ENCODE data around the gene OR2M7. TPM values are rescaled to one million over a fixed set of nuclear protein-coding genes. Genes with fewer than 3 reads are reported as not detected.

OR2M7 gene, protein sequence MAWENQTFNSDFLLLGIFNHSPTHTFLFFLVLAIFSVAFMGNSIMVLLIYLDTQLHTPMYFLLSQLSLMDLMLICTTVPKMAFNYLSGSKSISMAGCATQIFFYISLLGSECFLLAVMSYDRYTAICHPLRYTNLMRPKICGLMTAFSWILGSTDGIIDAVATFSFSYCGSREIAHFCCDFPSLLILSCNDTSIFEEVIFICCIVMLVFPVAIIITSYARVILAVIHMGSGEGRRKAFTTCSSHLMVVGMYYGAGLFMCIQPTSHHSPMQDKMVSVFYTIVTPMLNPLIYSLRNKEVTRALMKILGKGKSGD
- not detected for polyA plus RNA-seq (2012; ENCODE audit: insufficient read depth, insufficient read length, low read depth)

DNA sequence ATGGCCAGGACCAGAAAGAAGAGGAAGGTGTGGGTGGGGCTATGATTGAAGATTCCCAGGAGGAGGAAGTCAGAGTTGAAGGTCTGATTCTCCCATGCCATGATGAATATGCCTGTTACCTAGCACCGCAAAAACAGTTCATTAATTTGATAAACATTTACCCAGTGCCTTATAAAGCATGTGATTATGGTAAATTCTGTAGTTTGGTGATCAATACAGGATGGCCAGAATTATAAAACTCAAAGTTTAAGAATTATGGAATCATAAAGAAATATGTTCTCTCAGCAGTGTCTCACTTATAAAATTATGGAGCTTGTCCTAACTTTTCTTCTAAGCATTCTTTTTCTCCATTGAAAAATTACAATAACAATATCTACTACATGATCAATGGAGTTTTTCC, at the start of gene OR2M7:
TSS of gene OR2M7 (minus strand) at position 101 of the 400 bp plus-strand sequence. CDS start at position 101, 0 bp downstream.
- Histone ChIP-seq H3K36me3 (no peaks in the 10 kb centered on the region), H3K4me3 (ENCODE audit: low read depth, low read length) (no peak within 1 kb of the TSS), H3K4me1 (no peaks in the 10 kb centered on the region), H3K9me3 (no peaks in the 10 kb centered on the region), H3K27me3 (no peaks in the 10 kb centered on the region)
- no peak for TF ChIP-seq CTCF (IDR thresholded peaks at IDR 0.05; ENCODE audit: low read depth, low read length)
- no peak for DNase-seq

DNA sequence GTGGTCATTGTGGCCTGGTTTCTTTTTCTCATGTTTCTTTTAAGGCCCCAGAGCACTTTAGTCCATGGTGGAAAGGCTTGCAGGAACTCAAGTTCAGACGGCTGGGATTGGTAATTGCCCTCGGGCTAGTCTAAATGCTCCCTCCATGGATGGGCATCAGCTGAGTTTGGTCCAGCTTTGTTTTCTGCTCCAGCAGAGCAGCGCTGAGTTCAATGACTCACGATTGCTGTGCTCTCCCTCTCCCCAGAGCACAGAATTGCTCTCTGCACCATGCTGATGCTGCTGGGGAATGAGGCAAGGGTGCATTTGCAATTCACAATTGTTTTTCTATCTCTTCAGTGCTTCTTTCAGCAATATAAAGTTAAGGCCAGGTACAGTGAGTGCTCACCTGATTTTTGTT, 49.4 kb upstream of the OR2M7 start:
- Histone ChIP-seq H3K27me3 (no peaks in the 10 kb centered on the region), H3K9me3 (no peaks in the 10 kb centered on the region), H3K4me1 (no peaks in the 10 kb centered on the region), H3K4me3 (ENCODE audit: low read depth, low read length) (no peak overlapping the region), H3K36me3 (no peaks in the 10 kb centered on the region)
- DNase-seq, result no peak
- TF ChIP-seq CTCF (IDR thresholded peaks at IDR 0.05; ENCODE audit: low read depth, low read length), result no peak

DNA sequence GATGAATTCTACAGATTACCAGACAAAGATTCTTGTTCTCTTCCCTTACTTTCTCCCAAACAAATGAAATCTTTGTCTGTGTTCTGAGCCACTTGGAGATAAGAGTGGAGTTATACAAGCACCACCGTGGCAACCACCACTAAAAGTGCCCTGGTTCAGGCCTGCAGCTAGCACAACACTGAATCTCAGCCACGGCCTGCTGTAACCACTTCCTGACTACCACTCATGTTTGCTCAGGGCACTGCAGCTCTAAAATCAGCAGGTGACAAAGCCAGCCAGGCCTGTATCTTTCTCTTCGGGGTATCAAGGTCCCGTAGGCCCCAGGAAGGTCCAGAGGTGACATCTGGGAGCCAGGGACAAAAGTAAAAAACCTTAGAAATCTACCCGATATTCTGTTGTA, 48.0 kb upstream of the OR2M7 start:
- Histone ChIP-seq H3K4me3 (ENCODE audit: low read depth, low read length) (no peak overlapping the region), H3K9me3 (no peaks in the 10 kb centered on the region), H3K36me3 (no peaks in the 10 kb centered on the region), H3K4me1 (no peaks in the 10 kb centered on the region), H3K27me3 (no peaks in the 10 kb centered on the region)
- DNase-seq, result no peak
- no peak for TF ChIP-seq CTCF (IDR thresholded peaks at IDR 0.05; ENCODE audit: low read depth, low read length)

DNA sequence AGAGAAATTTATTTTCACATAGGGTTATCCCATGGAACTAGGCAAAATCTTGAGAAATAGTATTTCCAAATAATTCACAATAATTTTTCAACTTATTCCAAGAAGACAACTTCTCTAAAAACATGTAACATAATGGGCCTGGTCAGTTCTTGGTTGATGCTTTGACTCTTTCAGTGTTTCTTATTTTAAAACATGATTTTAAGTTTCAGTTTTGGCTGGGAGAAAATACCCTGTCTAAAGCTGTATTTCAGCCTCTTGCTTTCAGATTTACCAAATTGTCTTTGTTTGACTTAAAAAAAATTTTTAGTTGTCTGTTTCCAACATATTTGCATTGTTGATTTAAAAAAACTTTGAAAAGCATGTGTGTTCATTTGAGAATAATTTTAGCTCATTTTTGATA, 42.2 kb upstream of the OR2M7 start:
- Histone ChIP-seq H3K9me3 (no peaks in the 10 kb centered on the region), H3K36me3 (no peaks in the 10 kb centered on the region), H3K27me3 (no peaks in the 10 kb centered on the region)

DNA sequence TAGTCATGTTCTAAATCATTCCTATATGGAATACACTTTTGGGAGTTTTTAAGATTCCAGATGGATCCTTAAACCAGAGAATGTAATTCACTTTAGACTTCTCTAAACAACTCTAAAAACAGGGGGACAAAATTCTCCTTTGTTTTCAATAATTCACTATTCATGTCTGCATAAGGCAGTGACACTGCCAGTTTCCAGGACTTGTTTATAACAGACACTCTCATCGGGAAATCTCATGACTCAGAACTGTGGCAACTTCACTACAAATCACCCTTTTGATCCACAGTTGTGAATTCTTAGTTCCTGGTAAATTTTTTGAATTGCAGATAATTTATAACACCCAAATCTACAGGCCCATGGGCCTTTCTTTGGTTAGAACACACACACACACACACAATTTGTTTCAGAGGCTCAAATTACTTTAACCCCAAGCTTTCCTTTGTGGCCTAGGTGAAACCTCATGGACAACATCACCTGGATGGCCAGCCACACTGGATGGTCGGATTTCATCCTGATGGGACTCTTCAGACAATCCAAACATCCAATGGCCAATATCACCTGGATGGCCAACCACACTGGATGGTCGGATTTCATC, 36.9 kb upstream of the OR2M7 start, which contains the start of gene OR2T4:
TSS of gene OR2T4 (plus strand) at position 545 of the 595 bp plus-strand sequence. CDS start at position 545, 0 bp downstream.
- H3K9me3 ChIP-seq, result no peaks in the 10 kb centered on the region
- no peaks in the 10 kb centered on the region for H3K27me3 ChIP-seq
- TF ChIP-seq CTCF (IDR thresholded peaks at IDR 0.05; ENCODE audit: low read depth, low read length), result no peak
- DNase-seq, result no peak
- no peaks in the 10 kb centered on the region for H3K36me3 ChIP-seq
- H3K4me3 ChIP-seq (ENCODE audit: low read depth, low read length), result no peak within 1 kb of the TSS
- H3K4me1 ChIP-seq, result no peaks in the 10 kb centered on the region

More for the DNA sequence above, 42.2 kb upstream of the OR2M7 start:
- TF ChIP-seq CTCF (IDR thresholded peaks at IDR 0.05; ENCODE audit: low read depth, low read length), result no peak
- H3K4me1 ChIP-seq, result no peaks in the 10 kb centered on the region
- no peak for DNase-seq
- no peak overlapping the region for H3K4me3 ChIP-seq (ENCODE audit: low read depth, low read length)

DNA sequence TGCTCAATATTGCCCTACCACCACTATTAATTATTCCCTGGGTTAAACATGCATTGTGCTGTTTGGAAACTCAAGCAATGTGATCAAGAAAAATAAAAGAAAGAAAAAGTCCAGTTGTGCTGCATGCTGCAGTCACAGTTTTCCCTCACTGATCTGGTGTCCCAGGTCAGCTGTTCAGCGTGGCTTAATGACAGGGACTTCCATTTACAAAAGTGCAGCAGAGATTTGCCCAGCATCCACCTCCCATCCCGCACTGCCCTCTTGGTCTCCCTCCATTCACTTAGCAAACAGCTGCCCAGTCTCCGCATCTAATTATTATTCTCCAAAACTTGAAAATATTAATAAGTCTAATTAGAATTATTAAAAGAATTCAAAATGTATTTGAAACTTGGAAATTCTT, 35.0 kb upstream of the OR2M7 start:
- DNase-seq, result no peak
- TF ChIP-seq CTCF (IDR thresholded peaks at IDR 0.05; ENCODE audit: low read depth, low read length), result no peak
- Histone ChIP-seq H3K9me3 (no peaks in the 10 kb centered on the region), H3K4me1 (no peaks in the 10 kb centered on the region), H3K27me3 (no peaks in the 10 kb centered on the region), H3K36me3 (no peaks in the 10 kb centered on the region), H3K4me3 (ENCODE audit: low read depth, low read length) (no peak overlapping the region)
